ENCODE measurements around the gene APRT.
A peak's percentile ranks its signal among the peaks of the same experiment; 100 is the strongest.

The APRT gene

DNA sequence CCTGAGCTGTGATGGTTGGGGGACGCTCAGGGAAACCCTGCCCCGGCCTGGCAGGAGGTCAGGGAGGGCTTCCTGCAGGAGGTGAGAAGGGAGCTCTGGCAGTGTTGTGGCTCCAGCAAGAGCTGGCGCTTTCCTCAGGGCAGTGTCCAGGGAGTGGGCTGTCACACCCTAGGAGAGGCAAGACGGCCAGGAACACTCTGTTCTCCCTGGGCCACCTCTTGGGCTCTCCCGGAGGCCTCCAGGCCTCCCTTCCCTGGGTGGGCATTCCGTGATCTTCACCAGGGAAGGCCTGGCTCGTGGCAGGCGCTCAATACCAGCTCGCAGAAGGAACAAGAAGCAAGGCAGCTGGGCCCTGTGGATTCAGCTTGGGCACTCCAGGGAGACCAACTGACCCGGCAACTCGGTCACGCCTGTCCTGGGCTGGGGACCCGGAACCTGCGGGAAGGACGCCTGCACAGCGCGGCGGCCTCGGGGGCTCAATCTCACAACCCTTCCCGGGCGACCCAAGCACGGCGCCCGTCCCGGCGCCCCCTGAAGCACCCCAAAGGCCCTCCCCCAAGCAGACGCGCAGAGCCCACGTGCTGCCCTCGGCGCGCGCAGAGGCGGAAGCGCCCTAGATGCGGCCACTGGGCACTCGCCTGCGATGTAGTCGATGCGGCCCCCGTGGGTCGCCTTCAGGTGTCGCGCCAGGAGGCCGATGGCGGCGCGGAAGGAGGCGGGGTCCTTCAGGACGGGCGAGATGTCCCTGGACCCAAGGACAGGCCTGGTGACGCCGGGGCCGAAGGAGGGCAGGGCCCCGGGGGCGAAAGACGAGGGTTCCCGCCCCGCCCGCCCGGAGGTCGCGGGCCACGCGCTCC lies 588 bp downstream of the APRT start:
- Histone ChIP-seq H3K4me3 (ENCODE audit: low read depth in 1 of 2, low read length in 2 of 2) (peak overlapping the region; percentile 75 to 77), H3K36me3 (ENCODE audit: insufficient read depth, low read length) (no peaks in the 10 kb centered on the region), H3K27ac (ENCODE audit: low read depth, low read length) (peak overlapping the region; percentile 89), H3K27me3 (ENCODE audit: control insufficient read depth in 1 of 2, insufficient read depth in 2 of 2, low read length in 2 of 2) (no peaks in the 10 kb centered on the region), H3K4me1 (ENCODE audit: insufficient read depth, low read length) (peaks cover 13% of the 10 kb centered on the region), H3K9ac (ENCODE audit: low read length) (peak overlapping the region; percentile 24), H3K9me3 (ENCODE audit: low read length) (no peaks in the 10 kb centered on the region)

DNA sequence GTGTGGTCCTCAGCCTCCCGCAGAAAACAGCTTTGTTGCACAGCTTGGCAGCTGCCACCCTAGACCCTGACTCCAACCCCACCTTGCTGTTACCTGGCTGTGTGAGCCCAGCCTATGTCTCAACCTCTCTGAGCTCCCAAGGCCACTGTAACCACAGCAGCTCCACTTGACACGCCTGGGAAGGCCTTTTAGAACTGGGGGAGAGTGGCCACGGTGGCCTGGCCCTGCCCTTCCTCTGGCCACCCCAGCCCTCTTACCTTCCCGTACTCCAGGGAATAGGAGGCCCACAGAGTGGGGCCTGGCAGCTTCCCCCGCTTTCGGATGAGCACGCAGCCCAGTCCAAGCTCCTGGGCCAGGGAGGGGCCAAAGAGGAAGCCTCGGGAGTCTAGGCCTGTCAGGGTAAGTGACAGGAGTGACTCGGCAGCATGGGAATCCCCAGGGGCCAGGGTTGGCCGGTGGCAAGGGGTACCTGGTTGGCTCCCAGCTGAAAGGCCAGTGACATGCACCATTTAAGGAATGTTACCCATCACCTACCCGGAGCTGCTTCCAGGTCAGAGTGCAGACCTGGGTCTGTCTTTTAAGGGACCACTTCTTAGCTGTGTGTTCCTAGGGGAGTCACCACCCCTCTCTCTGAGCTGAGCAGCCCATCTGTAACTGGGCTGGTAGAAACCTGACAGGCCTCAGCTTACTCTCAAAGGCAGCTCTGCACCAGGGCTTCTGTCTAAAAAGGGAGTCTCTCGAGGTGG lies 1.4 kb downstream of the APRT start:
- Histone ChIP-seq H3K9me3 (ENCODE audit: low read length) (no peaks in the 10 kb centered on the region), H3K4me1 (ENCODE audit: insufficient read depth, low read length) (peaks cover 13% of the 10 kb centered on the region), H3K9ac (ENCODE audit: low read length) (peak overlapping the region; percentile 24), H3K4me3 (ENCODE audit: low read depth in 1 of 2, low read length in 2 of 2) (peak overlapping the region; percentile 75 to 77), H3K27me3 (ENCODE audit: control insufficient read depth in 1 of 2, insufficient read depth in 2 of 2, low read length in 2 of 2) (no peaks in the 10 kb centered on the region), H3K27ac (ENCODE audit: low read depth, low read length) (peak overlapping the region; percentile 89), H3K36me3 (ENCODE audit: insufficient read depth, low read length) (no peaks in the 10 kb centered on the region)

DNA sequence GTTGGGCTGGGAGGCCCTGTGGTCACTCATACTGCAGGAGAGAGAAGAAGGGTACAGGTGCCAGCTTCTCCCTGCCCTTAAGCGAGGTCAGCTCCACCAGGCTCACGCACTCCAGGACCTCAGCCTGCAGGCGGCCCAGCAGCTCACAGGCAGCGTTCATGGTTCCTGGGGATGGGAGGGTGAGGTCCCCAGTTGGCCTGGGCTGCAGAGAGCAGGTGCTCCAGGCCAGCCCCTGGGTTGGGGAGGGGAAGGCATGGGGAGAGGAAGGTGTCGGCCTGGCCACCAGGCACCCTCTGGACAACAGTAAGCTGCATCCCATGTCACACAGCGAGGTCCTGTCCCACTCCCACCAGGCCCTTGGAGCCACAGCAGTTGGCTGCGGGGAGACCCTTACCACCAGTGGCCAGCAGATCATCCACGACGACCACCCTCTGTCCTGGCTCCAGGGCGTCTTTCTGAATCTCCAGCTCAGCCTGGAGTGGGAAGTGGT lies 2.0 kb downstream of the APRT start:
- no peak overlapping the region for H3K27ac ChIP-seq (ENCODE audit: low read depth, low read length)
- H3K4me3 ChIP-seq (ENCODE audit: low read depth in 1 of 2, low read length in 2 of 2): peak overlapping the region in 1 of 2 donors; percentile 75
- H3K9me3 ChIP-seq (ENCODE audit: low read length): no peaks in the 10 kb centered on the region
- H3K9ac ChIP-seq (ENCODE audit: low read length): no peak overlapping the region
- H3K27me3 ChIP-seq (ENCODE audit: control insufficient read depth in 1 of 2, insufficient read depth in 2 of 2, low read length in 2 of 2): peaks cover 0 to 2% of the 10 kb centered on the region in 2 donors
- H3K36me3 ChIP-seq (ENCODE audit: insufficient read depth, low read length): no peaks in the 10 kb centered on the region
- peaks cover 13% of the 10 kb centered on the region for H3K4me1 ChIP-seq (ENCODE audit: insufficient read depth, low read length)

DNA sequence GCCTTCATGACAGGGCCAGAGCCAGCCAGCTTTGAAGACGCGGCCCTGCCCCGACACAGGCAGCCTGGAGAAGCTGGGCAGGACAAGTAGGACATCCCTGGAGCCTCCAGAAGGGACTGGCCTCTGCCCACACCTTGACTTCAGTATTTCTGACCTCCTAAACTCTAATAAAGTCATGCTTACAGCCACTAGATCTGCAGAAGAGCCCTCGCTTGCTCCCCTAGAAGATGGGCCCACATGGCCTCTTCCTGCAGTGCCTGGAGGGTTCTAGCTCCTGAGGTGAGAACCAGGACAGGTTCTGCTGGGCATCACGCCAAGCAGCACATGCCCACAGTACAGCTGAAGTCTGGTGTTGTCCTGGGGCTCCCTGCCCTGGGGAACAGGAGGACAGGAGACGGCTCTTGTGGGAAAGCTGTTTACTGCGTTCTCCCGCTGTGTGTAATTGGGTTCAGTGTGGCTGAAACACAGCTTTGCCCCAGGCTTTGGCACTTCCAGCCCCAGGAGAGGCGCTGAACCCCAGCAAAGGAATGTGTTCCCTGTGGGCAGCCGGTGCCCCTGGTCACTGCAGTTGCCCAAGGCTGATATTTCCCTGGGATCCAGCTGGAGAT lies 2.6 kb downstream of the APRT start:
- H3K27me3 ChIP-seq (ENCODE audit: control insufficient read depth in 1 of 2, insufficient read depth in 2 of 2, low read length in 2 of 2): peaks cover 0 to 7% of the 10 kb centered on the region in 2 donors
- no peak overlapping the region for H3K9ac ChIP-seq (ENCODE audit: low read length)

DNA sequence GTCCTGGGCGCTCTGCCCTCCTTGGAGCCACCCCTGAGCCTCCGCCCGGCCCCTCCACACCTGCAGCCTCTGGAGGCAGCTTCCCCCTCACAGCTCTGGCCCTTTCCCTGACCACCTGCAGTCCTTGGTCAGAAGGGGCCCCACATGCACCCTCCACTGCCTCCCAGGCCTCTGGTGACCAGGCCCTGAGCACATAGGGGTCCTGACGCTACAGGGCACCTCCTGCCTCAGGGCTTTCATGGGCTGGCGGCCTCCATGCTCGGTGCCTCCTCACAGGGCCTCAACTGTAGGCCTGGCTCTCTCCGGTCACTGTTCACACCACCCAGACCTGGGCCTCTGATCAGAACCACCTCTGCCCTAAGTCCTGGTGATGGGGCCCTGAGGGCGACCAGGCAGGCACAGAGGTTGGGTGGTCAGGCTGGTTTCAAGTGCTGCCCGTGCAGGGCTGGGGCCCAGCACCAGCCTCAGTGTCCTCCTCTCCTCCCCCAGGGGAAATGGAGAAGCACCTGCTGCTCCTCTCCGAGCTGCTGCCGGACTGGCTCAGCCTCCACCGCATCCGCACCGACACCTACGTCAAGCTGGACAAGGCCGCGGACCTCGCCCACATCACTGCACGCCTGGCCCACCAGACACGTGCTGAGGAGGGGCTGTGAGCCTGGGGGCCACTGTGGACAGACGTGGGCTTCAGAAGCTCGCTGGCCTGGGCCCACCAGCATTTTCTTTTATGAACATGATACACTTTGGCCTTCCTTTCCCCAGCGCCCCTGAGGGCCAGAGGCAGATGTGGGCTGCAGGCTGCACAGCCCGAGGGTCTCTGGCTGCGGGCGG lies 3.9 kb downstream of the APRT start:
- Histone ChIP-seq H3K36me3 (ENCODE audit: insufficient read depth, low read length) (no peaks in the 10 kb centered on the region), H3K9me3 (ENCODE audit: low read length) (no peaks in the 10 kb centered on the region), H3K27me3 (ENCODE audit: control insufficient read depth in 1 of 2, insufficient read depth in 2 of 2, low read length in 2 of 2) (peaks cover 0 to 10% of the 10 kb centered on the region in 2 donors), H3K9ac (ENCODE audit: low read length) (no peak overlapping the region), H3K4me1 (ENCODE audit: insufficient read depth, low read length) (peaks cover 13% of the 10 kb centered on the region), H3K27ac (ENCODE audit: low read depth, low read length) (no peak overlapping the region), H3K4me3 (ENCODE audit: low read depth in 1 of 2, low read length in 2 of 2) (no peak overlapping the region)

More for the DNA sequence above, 2.6 kb downstream of the APRT start:
- H3K4me1 ChIP-seq (ENCODE audit: insufficient read depth, low read length): peaks cover 13% of the 10 kb centered on the region
- no peaks in the 10 kb centered on the region for H3K9me3 ChIP-seq (ENCODE audit: low read length)
- H3K27ac ChIP-seq (ENCODE audit: low read depth, low read length): no peak overlapping the region
- H3K4me3 ChIP-seq (ENCODE audit: low read depth in 1 of 2, low read length in 2 of 2): no peak overlapping the region
- H3K36me3 ChIP-seq (ENCODE audit: insufficient read depth, low read length): no peaks in the 10 kb centered on the region

DNA sequence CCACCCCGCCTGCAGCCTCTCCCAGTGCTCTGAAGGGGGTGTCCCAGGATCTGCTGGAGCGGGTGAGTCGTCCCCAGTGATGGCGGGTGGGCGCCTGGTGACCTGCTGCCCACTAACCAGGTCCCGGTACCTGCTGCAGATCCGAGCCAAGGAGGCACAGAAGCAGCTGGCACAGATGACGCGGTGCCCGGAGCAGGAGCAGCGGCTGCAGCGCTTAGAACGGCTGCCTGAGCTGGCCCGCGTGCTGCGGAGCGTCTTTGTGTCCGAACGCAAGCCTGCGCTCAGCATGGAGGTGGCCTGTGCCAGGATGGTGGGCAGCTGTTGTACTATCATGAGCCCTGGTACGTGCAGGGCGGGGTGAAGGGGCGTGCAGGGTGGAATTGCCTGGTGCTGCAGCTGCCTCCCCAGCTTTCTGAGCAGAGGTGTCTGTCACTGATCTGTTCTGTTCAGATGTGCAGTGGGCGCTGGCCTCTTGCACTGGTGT lies 4.5 kb downstream of the APRT start:
- no peak overlapping the region for H3K9ac ChIP-seq (ENCODE audit: low read length)
- peaks cover 13% of the 10 kb centered on the region for H3K4me1 ChIP-seq (ENCODE audit: insufficient read depth, low read length)
- H3K27ac ChIP-seq (ENCODE audit: low read depth, low read length): no peak overlapping the region
- H3K4me3 ChIP-seq (ENCODE audit: low read depth in 1 of 2, low read length in 2 of 2): no peak overlapping the region
- H3K36me3 ChIP-seq (ENCODE audit: insufficient read depth, low read length): no peaks in the 10 kb centered on the region
- peaks cover 0 to 10% of the 10 kb centered on the region in 2 donors for H3K27me3 ChIP-seq (ENCODE audit: control insufficient read depth in 1 of 2, insufficient read depth in 2 of 2, low read length in 2 of 2)
- H3K9me3 ChIP-seq (ENCODE audit: low read length): no peaks in the 10 kb centered on the region

DNA sequence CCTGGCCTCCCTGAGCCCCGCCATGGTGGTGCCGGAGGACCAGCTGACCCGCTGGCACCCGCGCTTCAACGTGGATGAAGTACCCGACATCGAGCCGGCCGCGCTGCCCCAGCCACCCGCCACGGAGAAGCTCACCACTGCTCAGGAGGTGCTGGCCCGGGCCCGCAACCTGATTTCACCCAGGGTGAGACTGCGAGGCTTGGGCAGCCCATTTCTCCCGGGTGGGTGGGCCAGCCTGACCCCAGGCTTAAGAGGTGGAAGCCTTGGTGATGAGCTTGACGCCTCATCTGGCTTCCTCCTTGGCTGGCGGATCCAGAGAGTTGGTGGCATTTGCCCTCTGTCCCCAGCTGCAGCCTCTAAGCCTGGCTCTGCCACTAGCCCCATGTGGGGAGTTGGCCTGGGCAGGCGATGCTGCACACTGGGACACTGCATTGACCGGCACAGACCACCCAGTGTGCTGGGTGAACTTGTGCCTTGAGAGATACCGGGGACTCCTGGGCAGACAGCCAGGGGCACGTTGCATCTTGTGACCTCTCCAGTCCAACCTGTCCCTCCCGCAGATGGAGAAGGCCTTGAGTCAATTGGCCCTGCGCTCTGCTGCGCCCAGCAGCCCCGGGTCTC lies 5.1 kb downstream of the APRT start:
- no peak overlapping the region for H3K4me3 ChIP-seq (ENCODE audit: low read depth in 1 of 2, low read length in 2 of 2)
- H3K4me1 ChIP-seq (ENCODE audit: insufficient read depth, low read length): peaks cover 13% of the 10 kb centered on the region
- no peaks in the 10 kb centered on the region for H3K36me3 ChIP-seq (ENCODE audit: insufficient read depth, low read length)
- no peaks in the 10 kb centered on the region for H3K9me3 ChIP-seq (ENCODE audit: low read length)
- H3K27ac ChIP-seq (ENCODE audit: low read depth, low read length): no peak overlapping the region
- H3K9ac ChIP-seq (ENCODE audit: low read length): no peak overlapping the region
- H3K27me3 ChIP-seq (ENCODE audit: control insufficient read depth in 1 of 2, insufficient read depth in 2 of 2, low read length in 2 of 2): peaks cover 0 to 10% of the 10 kb centered on the region in 2 donors

DNA sequence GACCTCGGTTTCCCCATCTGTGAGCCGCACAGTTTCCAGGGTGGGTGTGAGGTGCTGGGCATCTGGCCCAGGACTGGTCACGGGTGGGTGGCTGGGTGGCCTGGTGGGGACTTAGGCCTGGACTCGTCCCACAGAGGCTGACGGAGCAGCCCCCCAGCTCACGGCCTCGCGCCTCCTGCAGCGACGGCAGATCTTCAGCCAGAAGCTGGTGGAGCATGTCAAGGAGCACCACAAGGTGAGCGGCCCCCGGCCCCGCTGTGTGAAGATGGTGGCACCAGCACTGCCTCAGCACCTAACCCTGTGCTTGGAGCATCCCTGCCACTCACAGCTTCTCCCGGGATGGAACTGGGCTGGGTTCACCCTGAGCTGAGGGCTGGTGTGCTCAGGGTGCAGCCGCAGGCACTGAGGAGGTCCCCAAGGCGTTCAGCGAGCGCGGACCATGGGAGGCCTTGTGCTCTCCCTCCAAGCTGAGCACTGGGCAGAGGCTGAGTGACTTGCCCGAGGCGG lies 5.8 kb downstream of the APRT start:
- Histone ChIP-seq H3K9me3 (ENCODE audit: low read length) (no peaks in the 10 kb centered on the region), H3K4me1 (ENCODE audit: insufficient read depth, low read length) (peaks cover 12% of the 10 kb centered on the region)

DNA sequence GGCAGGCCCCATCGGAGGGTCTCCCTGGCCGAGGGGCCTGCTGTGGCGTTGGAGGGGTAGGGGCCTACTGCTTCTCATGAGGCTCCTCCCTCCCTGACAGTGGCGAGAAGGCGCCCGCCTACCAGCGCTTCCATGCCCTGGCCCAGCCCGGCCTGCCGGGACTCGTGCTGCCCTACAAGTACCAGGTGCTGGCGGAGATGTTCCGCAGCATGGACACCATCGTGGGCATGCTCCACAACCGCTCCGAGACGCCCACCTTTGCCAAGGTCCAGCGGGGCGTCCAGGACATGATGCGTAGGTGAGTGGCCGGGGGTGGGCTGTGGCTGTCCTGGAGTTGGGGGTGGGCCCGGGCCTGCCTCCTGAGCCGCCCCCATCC lies 6.4 kb downstream of the APRT start:
- Histone ChIP-seq H3K27me3 (ENCODE audit: control insufficient read depth in 1 of 2, insufficient read depth in 2 of 2, low read length in 2 of 2) (peaks cover 0 to 10% of the 10 kb centered on the region in 2 donors), H3K27ac (ENCODE audit: low read depth, low read length) (no peak overlapping the region), H3K9ac (ENCODE audit: low read length) (no peak overlapping the region), H3K9me3 (ENCODE audit: low read length) (no peaks in the 10 kb centered on the region), H3K36me3 (ENCODE audit: insufficient read depth, low read length) (no peaks in the 10 kb centered on the region), H3K4me3 (ENCODE audit: low read depth in 1 of 2, low read length in 2 of 2) (no peak overlapping the region), H3K4me1 (ENCODE audit: insufficient read depth, low read length) (peaks cover 6% of the 10 kb centered on the region)

More for the DNA sequence above, 5.8 kb downstream of the APRT start:
- H3K36me3 ChIP-seq (ENCODE audit: insufficient read depth, low read length): no peaks in the 10 kb centered on the region
- no peak overlapping the region for H3K27ac ChIP-seq (ENCODE audit: low read depth, low read length)
- H3K27me3 ChIP-seq (ENCODE audit: control insufficient read depth in 1 of 2, insufficient read depth in 2 of 2, low read length in 2 of 2): peaks cover 0 to 10% of the 10 kb centered on the region in 2 donors
- no peak overlapping the region for H3K4me3 ChIP-seq (ENCODE audit: low read depth in 1 of 2, low read length in 2 of 2)
- no peak overlapping the region for H3K9ac ChIP-seq (ENCODE audit: low read length)

DNA sequence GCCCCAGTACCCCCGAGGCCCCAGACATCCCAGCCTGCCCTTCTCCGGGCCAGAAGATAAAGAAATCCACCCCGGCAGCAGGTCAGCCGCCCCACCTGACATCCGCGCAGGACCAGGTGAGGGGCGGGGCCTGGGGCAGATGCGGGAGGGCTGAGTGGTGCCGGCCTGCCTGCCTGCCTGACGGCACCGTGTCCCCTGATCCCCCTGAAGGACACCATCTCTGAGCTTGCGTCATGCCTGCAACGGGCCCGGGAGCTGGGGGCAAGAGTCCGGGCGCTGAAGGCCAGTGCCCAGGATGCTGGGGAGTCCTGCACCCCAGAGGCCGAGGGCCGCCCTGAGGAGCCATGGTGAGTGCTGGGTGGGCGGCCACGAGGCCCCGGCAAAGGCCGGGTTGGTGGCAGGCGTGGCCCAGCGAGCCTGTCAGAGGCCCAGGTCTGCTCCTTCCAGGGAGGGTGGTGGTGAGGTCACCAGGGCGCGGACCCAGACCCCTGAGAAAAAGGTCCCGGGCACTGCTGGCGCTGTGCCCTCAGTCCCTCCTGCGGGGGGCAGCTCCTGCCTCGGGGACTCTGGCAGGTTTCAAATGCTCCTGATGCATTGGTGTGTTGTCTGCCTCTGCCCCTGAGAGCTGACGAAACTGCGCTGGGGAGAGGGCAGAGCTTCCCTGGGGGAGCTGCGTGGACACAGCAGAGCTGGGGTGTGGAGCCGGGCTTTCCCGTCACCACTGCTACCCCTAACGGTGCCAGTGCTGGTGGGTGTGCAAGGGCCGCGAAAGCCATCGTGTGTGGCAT lies 7.0 kb downstream of the APRT start:
- H3K27ac ChIP-seq (ENCODE audit: low read depth, low read length): no peak overlapping the region
- peaks cover 0 to 10% of the 10 kb centered on the region in 2 donors for H3K27me3 ChIP-seq (ENCODE audit: control insufficient read depth in 1 of 2, insufficient read depth in 2 of 2, low read length in 2 of 2)
- no peaks in the 10 kb centered on the region for H3K9me3 ChIP-seq (ENCODE audit: low read length)
- H3K36me3 ChIP-seq (ENCODE audit: insufficient read depth, low read length): no peaks in the 10 kb centered on the region
- H3K9ac ChIP-seq (ENCODE audit: low read length): no peak overlapping the region
- H3K4me1 ChIP-seq (ENCODE audit: insufficient read depth, low read length): no peaks in the 10 kb centered on the region
- no peak overlapping the region for H3K4me3 ChIP-seq (ENCODE audit: low read depth in 1 of 2, low read length in 2 of 2)
